DOHH2 (cell line): ENCODE results near the gene PPM1A.

ENCODE experiments used
- EZH2phosphoT487 ChIP-seq: fragments of 200-600 bp; sonication (generic); IDR thresholded peaks from 2 replicates; pipeline ENCODE4 v1.6.1; 2017; ENCODE audit warnings: borderline replicate concordance, mild to moderate bottlenecking, antibody characterized with exemption, low read length, moderate library complexity, mixed read lengths
- TF ChIP-seq, protein P1 (sequence below): fragments of 200-600 bp; sonication (generic); IDR thresholded peaks from one replicate; pipeline ENCODE4 v1.5.1; 2014; ENCODE audit warnings: antibody characterized with exemption, mild to moderate bottlenecking, low read depth, low read length; ENCODE audit not compliant: poor library complexity, severe bottlenecking

DNA sequence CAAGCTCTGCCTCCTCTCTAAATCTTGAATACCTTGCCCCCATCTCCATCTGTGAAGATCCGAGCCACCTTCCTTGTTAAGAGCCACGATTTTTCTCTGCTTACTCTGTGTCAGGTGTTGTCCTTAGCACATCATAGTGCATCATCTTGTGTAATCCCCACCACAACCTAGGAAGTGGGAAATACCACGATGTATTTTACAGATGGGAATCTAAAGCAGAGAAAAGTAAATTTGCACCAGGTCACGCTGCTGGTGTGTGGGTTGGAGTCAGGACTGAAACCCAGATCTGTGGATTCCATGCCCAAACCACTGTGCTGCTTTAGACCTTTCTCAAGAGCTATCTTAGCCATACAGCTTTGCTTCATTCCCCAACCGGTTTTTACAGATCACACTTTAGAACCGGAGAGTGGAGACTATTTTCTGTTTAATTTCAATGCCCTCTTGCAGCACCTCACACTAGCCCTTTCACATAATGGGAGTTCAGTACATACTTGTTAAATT lies 94.6 kb downstream of the PPM1A start:
- TF ChIP-seq, protein P1, sequence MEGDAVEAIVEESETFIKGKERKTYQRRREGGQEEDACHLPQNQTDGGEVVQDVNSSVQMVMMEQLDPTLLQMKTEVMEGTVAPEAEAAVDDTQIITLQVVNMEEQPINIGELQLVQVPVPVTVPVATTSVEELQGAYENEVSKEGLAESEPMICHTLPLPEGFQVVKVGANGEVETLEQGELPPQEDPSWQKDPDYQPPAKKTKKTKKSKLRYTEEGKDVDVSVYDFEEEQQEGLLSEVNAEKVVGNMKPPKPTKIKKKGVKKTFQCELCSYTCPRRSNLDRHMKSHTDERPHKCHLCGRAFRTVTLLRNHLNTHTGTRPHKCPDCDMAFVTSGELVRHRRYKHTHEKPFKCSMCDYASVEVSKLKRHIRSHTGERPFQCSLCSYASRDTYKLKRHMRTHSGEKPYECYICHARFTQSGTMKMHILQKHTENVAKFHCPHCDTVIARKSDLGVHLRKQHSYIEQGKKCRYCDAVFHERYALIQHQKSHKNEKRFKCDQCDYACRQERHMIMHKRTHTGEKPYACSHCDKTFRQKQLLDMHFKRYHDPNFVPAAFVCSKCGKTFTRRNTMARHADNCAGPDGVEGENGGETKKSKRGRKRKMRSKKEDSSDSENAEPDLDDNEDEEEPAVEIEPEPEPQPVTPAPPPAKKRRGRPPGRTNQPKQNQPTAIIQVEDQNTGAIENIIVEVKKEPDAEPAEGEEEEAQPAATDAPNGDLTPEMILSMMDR = no peak
- no peak for TF ChIP-seq EZH2phosphoT487
